ENCODE results near the gene SYCP1. TPM values are rescaled to one million over a fixed set of nuclear protein-coding genes. Genes with fewer than 3 reads are reported as not detected.

The SYCP1 gene
- total RNA-seq, 4 donors from 2014 or later, result not detected

DNA sequence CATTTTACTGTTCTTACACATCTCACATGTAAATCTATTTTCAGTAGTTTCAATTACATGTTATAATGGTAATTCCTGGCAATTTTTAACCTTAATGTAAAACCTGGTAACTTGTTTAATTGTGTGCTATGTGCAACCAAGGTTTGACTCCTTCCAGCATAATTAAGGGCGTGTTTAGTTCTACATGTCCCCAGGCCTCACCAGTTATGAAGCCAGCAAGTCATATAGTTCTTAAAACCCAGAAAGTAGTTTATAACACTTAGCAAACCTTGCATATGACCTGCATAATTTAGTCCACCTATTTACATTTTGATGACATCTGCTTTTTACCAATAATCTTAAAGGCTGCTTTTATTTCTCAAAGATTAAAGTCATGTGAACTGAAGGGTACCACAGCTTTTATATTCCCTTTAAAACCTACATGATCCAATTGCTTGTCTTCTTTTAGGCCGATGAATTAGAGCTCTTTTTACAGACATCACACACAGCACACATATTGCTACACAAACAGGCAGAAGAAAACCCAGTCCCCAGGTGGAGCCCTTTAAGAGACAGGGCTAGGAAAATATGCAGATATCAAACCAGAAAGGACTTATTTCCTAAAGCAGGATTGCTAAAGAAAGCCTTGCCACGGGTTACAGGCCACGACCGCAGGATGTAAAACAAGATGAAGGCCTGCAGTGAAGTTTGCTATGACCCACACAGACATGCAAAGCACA lies 23.2 kb upstream of the SYCP1 start:
- Histone ChIP-seq H3K4me3 (no peak overlapping the region), H3K36me3 (no peaks in the 10 kb centered on the region), H3K4me1 (no peaks in the 10 kb centered on the region), H3K27ac (no peak overlapping the region), H3K9me3 (no peaks in the 10 kb centered on the region), H3K27me3 (no peaks in the 10 kb centered on the region)
- no peak for TF ChIP-seq POLR2A (IDR thresholded peaks at IDR 0.05)
- TF ChIP-seq, protein P1, sequence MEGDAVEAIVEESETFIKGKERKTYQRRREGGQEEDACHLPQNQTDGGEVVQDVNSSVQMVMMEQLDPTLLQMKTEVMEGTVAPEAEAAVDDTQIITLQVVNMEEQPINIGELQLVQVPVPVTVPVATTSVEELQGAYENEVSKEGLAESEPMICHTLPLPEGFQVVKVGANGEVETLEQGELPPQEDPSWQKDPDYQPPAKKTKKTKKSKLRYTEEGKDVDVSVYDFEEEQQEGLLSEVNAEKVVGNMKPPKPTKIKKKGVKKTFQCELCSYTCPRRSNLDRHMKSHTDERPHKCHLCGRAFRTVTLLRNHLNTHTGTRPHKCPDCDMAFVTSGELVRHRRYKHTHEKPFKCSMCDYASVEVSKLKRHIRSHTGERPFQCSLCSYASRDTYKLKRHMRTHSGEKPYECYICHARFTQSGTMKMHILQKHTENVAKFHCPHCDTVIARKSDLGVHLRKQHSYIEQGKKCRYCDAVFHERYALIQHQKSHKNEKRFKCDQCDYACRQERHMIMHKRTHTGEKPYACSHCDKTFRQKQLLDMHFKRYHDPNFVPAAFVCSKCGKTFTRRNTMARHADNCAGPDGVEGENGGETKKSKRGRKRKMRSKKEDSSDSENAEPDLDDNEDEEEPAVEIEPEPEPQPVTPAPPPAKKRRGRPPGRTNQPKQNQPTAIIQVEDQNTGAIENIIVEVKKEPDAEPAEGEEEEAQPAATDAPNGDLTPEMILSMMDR (IDR thresholded peaks at IDR 0.05), result no peak
- DNase-seq, result no peak

DNA sequence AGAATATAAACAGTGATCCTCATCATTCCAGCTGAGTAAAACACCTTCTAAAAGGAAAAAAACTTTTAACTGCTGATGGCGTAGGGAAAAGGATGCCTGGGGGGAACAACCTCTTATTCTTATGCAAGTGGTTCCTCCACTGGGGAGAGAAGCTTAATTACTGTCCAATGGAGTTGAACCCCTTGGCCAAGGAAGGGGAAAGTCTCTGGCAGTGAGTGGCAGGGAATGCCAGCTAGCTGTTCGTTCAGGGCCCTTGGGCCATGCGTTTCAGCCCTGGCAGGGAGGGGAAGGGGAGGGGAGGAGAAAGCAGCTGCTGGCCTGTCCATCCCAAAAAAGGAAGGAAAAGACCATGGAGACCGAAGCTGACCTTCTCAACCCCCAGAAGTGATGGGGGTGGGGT lies 22.6 kb upstream of the SYCP1 start:
- Histone ChIP-seq H3K4me1 (no peaks in the 10 kb centered on the region), H3K4me3 (no peak overlapping the region), H3K36me3 (no peaks in the 10 kb centered on the region), H3K27me3 (no peaks in the 10 kb centered on the region), H3K27ac (no peak overlapping the region), H3K9me3 (no peaks in the 10 kb centered on the region)
- TF ChIP-seq, protein P1 (IDR thresholded peaks at IDR 0.05), result no peak
- TF ChIP-seq POLR2A (IDR thresholded peaks at IDR 0.05), result no peak
- DNase-seq, result no peak

- Histone ChIP-seq H3K4me1 (no peaks in the 10 kb centered on the region), H3K9me3 (no peaks in the 10 kb centered on the region), H3K36me3 (no peaks in the 10 kb centered on the region), H3K27ac (no peak overlapping the region), H3K27me3 (no peaks in the 10 kb centered on the region), H3K4me3 (no peak overlapping the region)
- no peak for DNase-seq
- TF ChIP-seq, protein P1 (IDR thresholded peaks at IDR 0.05), result no peak
- no peak for TF ChIP-seq POLR2A (IDR thresholded peaks at IDR 0.05)
Observed at GRCh38 chr1:114833421-114833820, 21.2 kb upstream of the SYCP1 start.

DNA sequence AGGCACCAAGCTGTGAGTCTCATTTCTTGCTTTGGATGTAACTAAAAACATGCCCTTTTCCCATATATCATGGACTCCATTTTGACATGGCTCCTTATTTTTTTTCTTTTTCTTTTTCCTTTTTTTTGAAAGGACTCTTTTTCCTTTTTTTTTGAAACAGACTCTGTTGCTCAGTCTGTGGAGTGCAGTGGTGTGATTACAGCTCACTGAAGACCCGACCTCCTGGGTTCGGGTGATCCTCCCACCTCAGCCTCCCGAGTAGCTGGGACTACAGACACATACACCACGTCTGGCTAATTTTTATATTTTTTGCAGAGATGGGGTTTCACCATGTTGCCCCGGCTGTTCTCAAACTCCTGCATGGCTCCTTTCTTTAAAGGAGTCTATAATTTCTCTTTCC lies 10.4 kb upstream of the SYCP1 start:
- H3K27me3 ChIP-seq, result no peaks in the 10 kb centered on the region
- no peaks in the 10 kb centered on the region for H3K36me3 ChIP-seq
- no peaks in the 10 kb centered on the region for H3K9me3 ChIP-seq
- H3K4me3 ChIP-seq, result no peak overlapping the region
- no peak for TF ChIP-seq POLR2A (IDR thresholded peaks at IDR 0.05)
- TF ChIP-seq, protein P1 (IDR thresholded peaks at IDR 0.05), result no peak
- no peak overlapping the region for H3K27ac ChIP-seq
- H3K4me1 ChIP-seq, result no peaks in the 10 kb centered on the region
- DNase-seq, result no peak

GRCh38 chr1:114853584-114853983 lies 1.1 kb upstream of the SYCP1 start:
- no peaks in the 10 kb centered on the region for H3K36me3 ChIP-seq
- H3K4me3 ChIP-seq, result no peak overlapping the region
- no peak for TF ChIP-seq POLR2A (IDR thresholded peaks at IDR 0.05)
- TF ChIP-seq, protein P1 (IDR thresholded peaks at IDR 0.05), result no peak
- H3K9me3 ChIP-seq, result no peaks in the 10 kb centered on the region
- no peak overlapping the region for H3K27ac ChIP-seq
- no peak for DNase-seq
- peaks cover 0 to 6% of the 10 kb centered on the region in 2 donors for H3K27me3 ChIP-seq
- H3K4me1 ChIP-seq, result no peaks in the 10 kb centered on the region
